GM11168 (cell line): Measurements from ENCODE around the gene ACSL1.

Experiments
- in situ Hi-C: fragments of 300-500 bp; cut with MboI; formaldehyde crosslinking; loops from one replicate; pipeline ENCODE4 v1.12.0; 2022; ENCODE audit warnings: low sequenced_read_pairs; ENCODE audit not compliant: unreplicated experiment

ACSL1 gene

GRCh38 chr4:184733654-184734524, 91.9 kb downstream of the ACSL1 start, which contains the start of gene CENPU:
Gene CENPU, minus strand, starts transcription at chr4:184734096. Its CDS starts 34 bp downstream, at chr4:184734062.
- in situ Hi-C loops: no loop called here

- in situ Hi-C loops: no loop called here
Measured at GRCh38 chr4:184732126-184732525, 93.6 kb downstream of the ACSL1 start.

- in situ Hi-C loops: no loop called here
Measured at GRCh38 chr4:184731056-184731455, 94.7 kb downstream of the ACSL1 start.

GRCh38 chr4:184729946-184730345, 95.8 kb downstream of the ACSL1 start:
- in situ Hi-C loops: no loop called here

GRCh38 chr4:184728858-184729257, 96.9 kb downstream of the ACSL1 start:
- in situ Hi-C loops: no loop called here

GRCh38 chr4:184727430-184727829, 98.3 kb downstream of the ACSL1 start:
- in situ Hi-C loops: no loop called here

- in situ Hi-C loops: no loop called here
Measured at GRCh38 chr4:184722798-184723197, 103.0 kb downstream of the ACSL1 start.

- in situ Hi-C loops: no loop called here
Measured at GRCh38 chr4:184721254-184721653, 104.5 kb downstream of the ACSL1 start.

- in situ Hi-C loops: no loop called here
Measured at GRCh38 chr4:184719407-184719806, 106.4 kb downstream of the ACSL1 start.

- in situ Hi-C loops: no loop called here
Measured at GRCh38 chr4:184715526-184715925, 110.2 kb downstream of the ACSL1 start.

- in situ Hi-C loops: no loop called here
Measured at GRCh38 chr4:184713887-184714286, 111.9 kb downstream of the ACSL1 start.

- in situ Hi-C loops: no loop called here
Measured at GRCh38 chr4:184712322-184712721, 113.4 kb downstream of the ACSL1 start.

GRCh38 chr4:184706453-184706852, 119.3 kb downstream of the ACSL1 start:
- in situ Hi-C loops: no loop called here

- in situ Hi-C loops: no loop called here
Measured at GRCh38 chr4:184705692-184706091, 120.1 kb downstream of the ACSL1 start.
